Measurements from ENCODE around the gene SNX33.
"Not testable (repeated sequence)": the region's sequence is repeated elsewhere in the genome, so short reads cannot be mapped to it uniquely, and the experiment has no call there.

SNX33 gene

DNA sequence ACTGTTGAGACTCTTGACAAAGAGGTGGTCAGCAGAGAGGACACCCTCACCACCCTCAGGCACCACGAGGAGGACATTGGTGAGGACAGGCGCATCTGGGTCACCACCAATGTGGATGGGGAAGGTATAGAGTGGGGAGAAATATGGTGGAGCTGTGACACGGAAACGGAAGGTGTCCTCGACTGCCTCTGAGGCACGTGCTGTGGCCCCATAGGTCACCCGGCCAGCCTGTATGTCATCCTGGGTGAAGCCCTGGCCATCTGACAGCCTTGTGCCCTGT lies 40.5 kb downstream of the SNX33 start:
- no peak overlapping the region for H3K27ac ChIP-seq
- no peak overlapping the region for H3K4me3 ChIP-seq (ENCODE audit: low read depth, low read length)
- no peaks in the 10 kb centered on the region for H3K27me3 ChIP-seq (ENCODE audit: insufficient read depth, low read depth, severe bottlenecking)
- H3K36me3 ChIP-seq = peaks cover 60% of the 10 kb centered on the region
- H3K9me3 ChIP-seq (ENCODE audit: severe bottlenecking) = no peaks in the 10 kb centered on the region
- TF ChIP-seq, protein P1, sequence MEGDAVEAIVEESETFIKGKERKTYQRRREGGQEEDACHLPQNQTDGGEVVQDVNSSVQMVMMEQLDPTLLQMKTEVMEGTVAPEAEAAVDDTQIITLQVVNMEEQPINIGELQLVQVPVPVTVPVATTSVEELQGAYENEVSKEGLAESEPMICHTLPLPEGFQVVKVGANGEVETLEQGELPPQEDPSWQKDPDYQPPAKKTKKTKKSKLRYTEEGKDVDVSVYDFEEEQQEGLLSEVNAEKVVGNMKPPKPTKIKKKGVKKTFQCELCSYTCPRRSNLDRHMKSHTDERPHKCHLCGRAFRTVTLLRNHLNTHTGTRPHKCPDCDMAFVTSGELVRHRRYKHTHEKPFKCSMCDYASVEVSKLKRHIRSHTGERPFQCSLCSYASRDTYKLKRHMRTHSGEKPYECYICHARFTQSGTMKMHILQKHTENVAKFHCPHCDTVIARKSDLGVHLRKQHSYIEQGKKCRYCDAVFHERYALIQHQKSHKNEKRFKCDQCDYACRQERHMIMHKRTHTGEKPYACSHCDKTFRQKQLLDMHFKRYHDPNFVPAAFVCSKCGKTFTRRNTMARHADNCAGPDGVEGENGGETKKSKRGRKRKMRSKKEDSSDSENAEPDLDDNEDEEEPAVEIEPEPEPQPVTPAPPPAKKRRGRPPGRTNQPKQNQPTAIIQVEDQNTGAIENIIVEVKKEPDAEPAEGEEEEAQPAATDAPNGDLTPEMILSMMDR (IDR thresholded peaks at IDR 0.05; ENCODE audit: low read depth, low read length) = no peak
- no peak for DNase-seq

DNA sequence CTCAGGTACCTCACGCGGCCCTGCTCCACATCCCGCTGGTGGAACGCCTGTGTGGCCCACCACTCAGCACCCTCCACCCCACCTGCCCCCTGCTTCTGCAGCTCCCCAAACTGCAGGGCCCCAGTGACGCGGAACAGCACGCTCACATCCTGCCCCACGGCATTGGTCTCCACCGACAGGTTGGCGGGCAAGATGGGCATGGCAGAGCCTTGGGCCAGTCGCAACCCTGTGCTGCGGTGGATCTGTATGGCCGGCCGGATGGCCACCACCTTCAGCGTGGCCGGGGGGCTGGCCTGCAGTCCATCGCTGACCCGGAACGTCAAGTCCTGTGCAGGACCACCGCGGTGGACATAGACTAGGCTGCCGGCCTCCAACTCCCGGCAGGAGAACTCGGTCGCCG lies 41.1 kb downstream of the SNX33 start:
- H3K4me3 ChIP-seq (ENCODE audit: low read depth, low read length) = no peak overlapping the region
- no peak overlapping the region for H3K27ac ChIP-seq
- TF ChIP-seq, protein P1 (IDR thresholded peaks at IDR 0.05; ENCODE audit: low read depth, low read length) = no peak
- no peak for DNase-seq
- H3K9me3 ChIP-seq (ENCODE audit: severe bottlenecking) = no peaks in the 10 kb centered on the region
- H3K36me3 ChIP-seq = peaks cover 58% of the 10 kb centered on the region
- H3K27me3 ChIP-seq (ENCODE audit: insufficient read depth, low read depth, severe bottlenecking) = no peaks in the 10 kb centered on the region

- not testable (repeated sequence) for H3K27ac ChIP-seq; H3K4me3 ChIP-seq (ENCODE audit: low read depth, low read length); H3K27me3 ChIP-seq (ENCODE audit: insufficient read depth, low read depth, severe bottlenecking); DNase-seq; H3K9me3 ChIP-seq (ENCODE audit: severe bottlenecking)
- peaks cover 54% of the 10 kb centered on the region for H3K36me3 ChIP-seq
These were observed 41.7 kb downstream of the SNX33 start for GRCh38 chr15:75689429-75689828.

DNA sequence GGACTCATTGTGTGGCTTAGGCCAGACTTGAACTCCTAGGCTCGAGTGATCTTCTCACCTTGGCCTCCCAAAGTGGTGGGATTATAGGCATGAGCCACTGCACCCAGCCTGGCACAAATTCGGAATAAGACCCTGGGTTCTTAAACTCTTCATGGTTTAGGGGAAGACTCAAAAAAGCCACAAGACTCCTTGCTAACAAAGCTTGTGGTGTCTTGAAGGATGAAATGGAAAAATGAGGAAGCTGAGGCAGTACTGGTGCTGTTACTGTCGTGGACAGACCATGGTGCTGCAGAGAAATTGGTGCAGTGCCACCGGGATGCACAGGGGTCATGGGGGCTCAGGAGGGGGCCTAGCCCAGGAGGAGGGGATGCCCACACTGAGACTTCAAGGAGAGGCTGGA lies 44.6 kb downstream of the SNX33 start:
- Histone ChIP-seq H3K4me3 (ENCODE audit: low read depth, low read length) (peak overlapping the region; percentile 59), H3K36me3 (peaks cover 34% of the 10 kb centered on the region), H3K27ac (peak overlapping the region; percentile 98)
- DNase-seq; H3K27me3 ChIP-seq (ENCODE audit: insufficient read depth, low read depth, severe bottlenecking); H3K9me3 ChIP-seq (ENCODE audit: severe bottlenecking): not testable (repeated sequence)

DNA sequence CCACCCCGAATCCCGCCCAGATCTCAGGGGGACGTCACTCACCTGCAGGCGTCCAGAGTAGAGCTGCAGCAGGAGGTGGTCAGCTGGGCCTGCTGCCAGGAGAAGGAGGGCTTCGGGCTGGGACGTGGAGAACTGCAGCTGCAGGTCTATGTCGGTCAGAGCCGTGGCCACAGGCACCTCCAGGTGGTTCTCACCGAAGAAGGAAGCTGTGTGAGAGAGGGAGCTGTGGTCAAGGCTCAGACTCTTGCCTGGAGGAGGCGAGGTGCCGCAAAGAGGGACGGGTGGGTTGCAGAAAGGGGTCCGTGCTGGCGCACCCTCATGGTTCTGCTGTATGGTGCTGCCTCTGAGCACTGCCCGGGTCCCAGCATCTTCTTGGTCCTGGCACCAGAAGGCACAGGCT lies 45.3 kb downstream of the SNX33 start:
- not testable (repeated sequence) for H3K9me3 ChIP-seq (ENCODE audit: severe bottlenecking); DNase-seq; H3K27me3 ChIP-seq (ENCODE audit: insufficient read depth, low read depth, severe bottlenecking)
- H3K27ac ChIP-seq = peak overlapping the region; percentile 98
- peak overlapping the region; percentile 59 for H3K4me3 ChIP-seq (ENCODE audit: low read depth, low read length)
- peaks cover 27% of the 10 kb centered on the region for H3K36me3 ChIP-seq

- no peaks in the 10 kb centered on the region for H3K9me3 ChIP-seq (ENCODE audit: severe bottlenecking)
- TF ChIP-seq, protein P1 (IDR thresholded peaks at IDR 0.05; ENCODE audit: low read depth, low read length) = no peak
- peaks cover 22% of the 10 kb centered on the region for H3K36me3 ChIP-seq
- peak; percentile 96 for DNase-seq
- H3K27me3 ChIP-seq (ENCODE audit: insufficient read depth, low read depth, severe bottlenecking) = no peaks in the 10 kb centered on the region
- peak overlapping the region; percentile 98 for H3K27ac ChIP-seq
- H3K4me3 ChIP-seq (ENCODE audit: low read depth, low read length) = peak overlapping the region; percentile 59
These were observed 46.0 kb downstream of the SNX33 start for GRCh38 chr15:75693501-75694240.

DNA sequence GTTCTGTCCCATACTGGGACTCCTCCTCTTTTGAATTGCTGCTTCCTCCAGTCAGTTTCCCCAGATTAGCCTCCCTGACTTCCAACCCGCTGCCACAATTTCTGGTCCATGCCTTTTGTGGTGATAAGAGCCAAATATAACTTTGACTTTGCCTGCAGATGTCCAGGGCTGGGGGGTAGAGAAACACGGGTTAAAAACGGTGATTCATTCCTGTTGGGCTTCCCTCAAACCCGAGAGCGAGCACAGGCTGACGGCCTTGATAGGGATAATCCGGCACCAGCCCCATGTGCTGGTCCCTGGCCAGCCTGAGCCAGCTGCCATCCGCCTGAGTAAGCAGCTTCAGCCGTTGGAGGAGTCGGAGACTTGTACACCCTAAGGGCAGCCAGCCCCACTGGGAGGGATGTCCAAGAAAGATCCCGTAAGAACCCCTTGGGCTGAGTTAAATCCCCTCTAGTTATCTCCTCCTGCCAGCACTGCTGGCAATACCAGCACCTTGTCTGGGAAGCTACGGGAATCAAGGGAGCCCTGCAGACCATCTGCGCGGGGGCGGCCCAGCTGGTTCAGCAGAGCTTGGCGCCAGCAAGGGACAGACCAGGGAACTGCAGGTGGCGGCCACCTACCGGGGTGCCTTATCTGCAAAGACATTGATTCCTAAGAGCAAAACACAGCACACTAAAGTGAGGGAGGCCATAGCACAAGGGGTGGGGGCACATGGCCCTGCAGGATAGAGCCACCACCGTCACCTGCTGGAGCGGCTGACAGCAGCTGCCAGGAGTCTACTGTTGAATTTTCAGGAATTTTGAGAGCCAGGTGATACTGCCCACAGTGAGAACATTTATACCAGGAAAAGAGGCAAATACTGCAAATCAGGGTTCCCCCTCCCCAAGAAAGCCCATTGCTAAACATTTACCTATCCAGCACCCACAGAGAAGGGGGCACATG lies 46.8 kb downstream of the SNX33 start:
- no peaks in the 10 kb centered on the region for H3K27me3 ChIP-seq (ENCODE audit: insufficient read depth, low read depth, severe bottlenecking)
- no peaks in the 10 kb centered on the region for H3K9me3 ChIP-seq (ENCODE audit: severe bottlenecking)
- peaks cover 17% of the 10 kb centered on the region for H3K36me3 ChIP-seq
- H3K4me3 ChIP-seq (ENCODE audit: low read depth, low read length) = peak overlapping the region; percentile 41
- peak overlapping the region; percentile 98 for H3K27ac ChIP-seq
- DNase-seq = peak; percentile 96
- TF ChIP-seq, protein P1 (IDR thresholded peaks at IDR 0.05; ENCODE audit: low read depth, low read length) = peak; percentile 74
